Kidney (tissue), 14 donors: ENCODE results near the gene ARHGEF26. TPM values are rescaled to one million over a fixed set of nuclear protein-coding genes. Genes with fewer than 3 reads are reported as not detected.

ENCODE experiments used
- DNase-seq, 5 donors: peaks; one replicate each; pipeline ENCODE4 v3.0.0-alpha.2; 2013 to 2020
- FAIRE-seq: peaks from 2 replicates; lab custom pipeline; 2012; peaks lifted over from hg19 to GRCh38; lab: Jason Lieb, UNC
- H3K27ac ChIP-seq, 2 donors: one replicate each; pipeline ENCODE4 v1.7.0; 2013; ENCODE audit warnings: low read depth in 2 of 2, low read length in 2 of 2, inconsistent platforms in 1 of 2
- H3K27me3 ChIP-seq: one replicate; pipeline ENCODE4 v1.7.1; 2013; ENCODE audit warnings: low read length, inconsistent platforms; ENCODE audit not compliant: control insufficient read depth, insufficient read depth
- H3K36me3 ChIP-seq, 3 donors: one replicate each; pipeline versions ENCODE4 v1.7.0 to v1.7.1; 2013; ENCODE audit warnings: low read length in 3 of 3, control low read depth in 1 of 3, inconsistent platforms in 1 of 3; ENCODE audit not compliant: insufficient read depth in 3 of 3, control insufficient read depth in 2 of 3
- H3K4me1 ChIP-seq, 3 donors: one replicate each; pipeline versions ENCODE4 v1.7.0 to v1.7.1; 2013; ENCODE audit warnings: low read length in 3 of 3, inconsistent platforms in 1 of 3, low read depth in 1 of 3; ENCODE audit not compliant: control insufficient read depth in 2 of 3, insufficient read depth in 2 of 3
- H3K4me3 ChIP-seq, 3 donors: one replicate each; pipeline versions ENCODE4 v1.7.0 to v1.8.1; 2013; ENCODE audit warnings: low read length in 3 of 3, control low read depth in 1 of 3, inconsistent platforms in 1 of 3
- H3K9ac ChIP-seq, 3 donors: one replicate each; pipeline versions ENCODE4 v1.7.0 to v1.7.1; 2013; ENCODE audit warnings: low read length in 3 of 3, control low read depth in 1 of 3, inconsistent platforms in 1 of 3
- H3K9me3 ChIP-seq, 3 donors: one replicate each; pipeline versions ENCODE4 v1.7.0 to v1.7.1; 2013; ENCODE audit warnings: low read length in 3 of 3, control low read depth in 1 of 3, inconsistent platforms in 1 of 3; ENCODE audit not compliant: control insufficient read depth in 2 of 3, insufficient read depth in 1 of 3
- intact Hi-C: fragments of 100-400 bp; cut with DNase I; formaldehyde crosslinking; loops from one replicate; pipeline ENCODE4 v1.11.1; 2022
- polyA plus RNA-seq: library from polyadenylated mRNA; stranded (reverse); fragments of 350-450 nt; fragmentation: Illumina TruSeq; extraction: RNeasy Lipid Tissue Mini Kit (QIAGEN cat#74804); gene quantifications from one replicate; pipeline ENCODE4 v1.2.3, GENCODE V29; 2014; ENCODE audit warnings: low read depth, low replicate concordance; ENCODE audit not compliant: insufficient read depth
- total RNA-seq: library from RNA; stranded (reverse); fragmentation: NEBNext Ultra II Directional; extraction: Animal tissue kit (Norgen Biotek cat#: 25700); gene quantifications from one replicate; pipeline ENCODE4 v1.2.1, GENCODE V29; 2021
- TF ChIP-seq, protein P1 (sequence below): IDR thresholded peaks from 3 replicates; pipeline ENCODE4 v1.5.1; 2012; ENCODE audit warnings: mild to moderate bottlenecking, moderate library complexity, borderline replicate concordance; ENCODE audit not compliant: insufficient read depth; ENCODE audit errors: extremely low read depth
- donor health status: control.
- donor health status: control.
- donor health status: control.
- donor health status: control.
- donor health status: control.
- donor health status: DM: yes; HTN: yes; CAD: no.
- donor health status: Normal renal cell carcinoma (clear cell type).

The ARHGEF26 gene
- total and polyA plus RNA-seq, 2 donors from 2014 or later, result 3.9 to 4.8 TPM

DNA sequence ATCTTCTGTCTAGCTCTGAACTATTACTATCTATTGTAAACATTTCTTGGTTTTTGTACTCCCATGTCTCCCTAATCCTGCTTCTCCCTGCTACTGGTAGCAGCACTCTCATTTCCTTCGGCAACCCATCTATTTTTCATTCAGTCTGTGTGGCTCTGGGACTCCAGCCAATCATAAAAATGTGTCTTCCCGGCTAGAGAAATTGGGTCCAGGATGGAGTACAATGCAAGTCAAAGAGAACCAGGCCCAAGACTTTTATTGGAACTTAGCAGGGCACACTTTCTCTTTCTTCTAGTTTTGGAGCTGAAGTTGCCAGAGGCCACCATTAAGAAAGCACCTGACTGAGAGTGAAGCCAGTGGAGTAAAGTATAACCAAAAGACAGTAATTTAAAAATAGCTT lies 22.8 kb upstream of the ARHGEF26 start:
- TF ChIP-seq, protein P1, sequence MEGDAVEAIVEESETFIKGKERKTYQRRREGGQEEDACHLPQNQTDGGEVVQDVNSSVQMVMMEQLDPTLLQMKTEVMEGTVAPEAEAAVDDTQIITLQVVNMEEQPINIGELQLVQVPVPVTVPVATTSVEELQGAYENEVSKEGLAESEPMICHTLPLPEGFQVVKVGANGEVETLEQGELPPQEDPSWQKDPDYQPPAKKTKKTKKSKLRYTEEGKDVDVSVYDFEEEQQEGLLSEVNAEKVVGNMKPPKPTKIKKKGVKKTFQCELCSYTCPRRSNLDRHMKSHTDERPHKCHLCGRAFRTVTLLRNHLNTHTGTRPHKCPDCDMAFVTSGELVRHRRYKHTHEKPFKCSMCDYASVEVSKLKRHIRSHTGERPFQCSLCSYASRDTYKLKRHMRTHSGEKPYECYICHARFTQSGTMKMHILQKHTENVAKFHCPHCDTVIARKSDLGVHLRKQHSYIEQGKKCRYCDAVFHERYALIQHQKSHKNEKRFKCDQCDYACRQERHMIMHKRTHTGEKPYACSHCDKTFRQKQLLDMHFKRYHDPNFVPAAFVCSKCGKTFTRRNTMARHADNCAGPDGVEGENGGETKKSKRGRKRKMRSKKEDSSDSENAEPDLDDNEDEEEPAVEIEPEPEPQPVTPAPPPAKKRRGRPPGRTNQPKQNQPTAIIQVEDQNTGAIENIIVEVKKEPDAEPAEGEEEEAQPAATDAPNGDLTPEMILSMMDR, result no peak
- Histone ChIP-seq H3K27ac (no peak overlapping the region), H3K4me1 (no peaks in the 10 kb centered on the region), H3K27me3 (no peaks in the 10 kb centered on the region), H3K4me3 (no peak overlapping the region), H3K36me3 (no peaks in the 10 kb centered on the region), H3K9ac (no peak overlapping the region), H3K9me3 (no peaks in the 10 kb centered on the region)
- FAIRE-seq (no peak), DNase-seq (no peak)
- intact Hi-C loops, result loop anchor here (5.0 kb wide), 1 partner anchor 154 kb away; no protein-coding TSS in a partner anchor

DNA sequence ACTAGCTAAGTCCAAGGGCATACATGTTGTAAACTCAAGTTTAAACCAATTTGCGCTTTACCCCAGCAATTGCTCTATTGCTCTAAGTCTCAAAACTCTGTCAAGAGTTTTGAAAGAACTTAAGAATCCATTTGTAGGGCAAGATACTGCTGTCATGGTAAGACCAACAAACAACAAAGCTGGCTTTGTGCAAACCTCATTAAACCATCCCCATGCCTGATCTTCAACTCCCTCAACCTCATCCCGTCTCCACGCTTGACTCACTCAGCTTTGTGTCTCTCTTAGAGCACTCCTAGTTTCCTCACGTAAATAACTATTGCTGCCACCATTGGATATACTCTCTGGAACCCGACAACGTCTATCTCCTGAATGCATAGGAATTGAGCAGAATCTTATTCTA lies 20.6 kb upstream of the ARHGEF26 start:
- intact Hi-C loops, result no loop called here
- no peak for FAIRE-seq
- Histone ChIP-seq H3K27ac (no peak overlapping the region), H3K9ac (no peak overlapping the region), H3K4me3 (no peak overlapping the region), H3K36me3 (no peaks in the 10 kb centered on the region), H3K4me1 (no peaks in the 10 kb centered on the region), H3K9me3 (no peaks in the 10 kb centered on the region), H3K27me3 (no peaks in the 10 kb centered on the region)
- no peak for DNase-seq
- TF ChIP-seq, protein P1, result no peak

DNA sequence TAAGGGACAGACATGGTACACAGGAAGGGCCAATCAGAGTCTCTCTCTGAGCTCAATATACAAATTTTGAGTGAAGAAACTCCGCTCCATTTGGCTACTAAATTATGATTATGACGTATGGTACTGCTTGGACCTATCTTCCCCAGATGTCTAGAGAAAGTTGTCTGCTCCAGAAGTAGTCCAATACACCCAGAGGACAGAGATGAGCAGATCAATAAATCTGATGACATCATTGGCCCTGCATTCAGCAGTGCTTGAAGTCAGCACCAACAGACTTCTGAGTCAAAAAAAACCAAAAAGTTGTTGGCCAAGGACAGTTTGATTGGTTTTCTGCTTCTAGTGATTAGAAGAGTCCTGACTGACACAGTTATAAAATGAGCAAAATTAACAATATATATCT lies 19.9 kb upstream of the ARHGEF26 start:
- intact Hi-C loops, result no loop called here
- no peak overlapping the region for H3K4me3 ChIP-seq
- TF ChIP-seq, protein P1, result no peak
- H3K27me3 ChIP-seq, result no peaks in the 10 kb centered on the region
- H3K9me3 ChIP-seq, result no peaks in the 10 kb centered on the region
- FAIRE-seq, result no peak
- H3K9ac ChIP-seq, result no peak overlapping the region
- no peak for DNase-seq
- no peaks in the 10 kb centered on the region for H3K36me3 ChIP-seq
- no peaks in the 10 kb centered on the region for H3K4me1 ChIP-seq
- H3K27ac ChIP-seq, result no peak overlapping the region

DNA sequence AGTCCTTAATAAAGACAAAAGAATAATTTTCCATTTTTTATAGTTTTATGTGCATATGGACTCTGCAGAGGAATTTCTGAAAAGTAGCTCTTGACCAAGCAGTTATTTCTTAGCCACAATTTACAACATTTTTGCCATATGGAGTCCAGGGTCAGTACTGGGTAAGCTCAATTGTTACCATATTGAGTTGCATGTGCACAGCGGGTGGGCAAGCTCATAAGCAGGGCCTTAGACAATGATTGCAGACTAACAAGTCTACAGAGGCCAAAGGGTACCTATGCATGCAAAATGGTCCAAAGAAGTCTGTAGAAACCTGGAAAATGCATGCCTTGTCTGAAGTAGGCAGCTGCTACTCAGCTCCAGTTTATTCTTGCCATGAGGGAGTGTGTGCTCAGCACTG lies 19.0 kb upstream of the ARHGEF26 start:
- Histone ChIP-seq H3K9me3 (no peaks in the 10 kb centered on the region), H3K36me3 (no peaks in the 10 kb centered on the region), H3K4me1 (no peaks in the 10 kb centered on the region), H3K27me3 (no peaks in the 10 kb centered on the region), H3K27ac (no peak overlapping the region), H3K9ac (no peak overlapping the region), H3K4me3 (no peak overlapping the region)
- DNase-seq, result no peak
- FAIRE-seq, result no peak
- intact Hi-C loops, result no loop called here
- TF ChIP-seq, protein P1, result no peak
